ENCODE measurements around the gene PTH1R.

The PTH1R gene

DNA sequence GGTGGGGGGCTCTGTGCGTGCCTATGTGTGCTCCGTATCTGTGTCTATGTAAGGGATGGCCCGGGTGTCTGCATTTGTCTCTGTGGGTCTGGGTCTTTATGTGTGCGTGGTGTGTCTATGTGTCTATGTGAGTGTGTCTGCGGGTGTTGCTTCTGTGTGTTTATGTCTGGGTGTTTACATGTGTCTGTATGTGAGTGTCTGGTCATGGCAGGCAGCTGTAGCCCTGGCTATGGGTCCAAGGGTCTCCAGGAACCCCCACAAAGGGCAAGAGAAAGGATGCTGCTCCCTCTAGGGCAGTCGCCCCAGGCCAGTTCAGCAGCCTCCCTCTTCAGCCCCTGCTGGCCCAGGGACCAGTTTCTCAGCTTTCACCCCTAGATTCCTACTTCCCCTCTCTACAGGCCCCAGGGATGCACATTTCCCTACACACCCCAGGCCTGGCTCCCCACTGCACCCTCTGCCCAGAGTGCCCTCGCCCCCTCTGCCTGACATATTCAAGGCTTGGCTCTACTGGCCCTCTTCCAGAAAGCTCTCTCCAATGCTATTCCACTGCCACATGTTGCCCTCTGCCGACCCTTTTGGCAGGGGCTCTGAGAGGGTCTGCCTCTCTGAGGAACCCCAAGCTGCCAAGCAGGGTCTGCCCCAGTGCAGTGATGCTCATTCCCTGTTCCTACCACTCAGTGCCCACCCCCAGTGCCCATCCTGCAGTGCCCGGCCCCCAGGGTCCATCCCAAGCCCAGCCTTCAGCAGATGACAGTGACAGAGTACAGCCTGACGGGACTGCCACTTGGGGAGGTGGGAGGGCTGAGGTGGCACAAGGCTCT is 13.2 kb upstream of the PTH1R start:
- DNase-seq (ENCODE audit: low spot score), result no peak

DNA sequence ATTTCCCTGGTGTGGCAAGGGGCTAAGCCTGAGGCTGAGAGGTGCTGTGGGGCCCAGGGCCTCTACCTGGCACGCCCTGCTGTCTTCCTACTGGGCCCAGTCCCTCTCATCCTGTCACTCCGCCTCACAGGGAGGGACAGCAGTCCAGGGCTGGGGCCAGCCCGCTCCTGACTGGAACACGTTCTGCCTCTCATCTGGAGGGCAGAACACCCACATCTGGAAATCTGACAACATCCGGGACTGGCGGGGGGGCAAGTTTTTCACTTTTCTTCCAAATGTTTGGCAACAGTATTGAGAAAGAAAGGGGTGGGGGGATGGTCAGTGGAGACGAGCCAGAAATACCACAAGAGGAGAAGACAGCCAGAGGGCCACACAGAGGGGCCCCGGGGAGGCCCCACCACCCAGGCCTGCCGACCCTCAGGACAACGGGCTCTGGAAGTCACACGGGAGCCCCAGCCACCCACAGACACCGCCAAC is 12.5 kb upstream of the PTH1R start:
- DNase-seq (ENCODE audit: low spot score), result no peak

DNA sequence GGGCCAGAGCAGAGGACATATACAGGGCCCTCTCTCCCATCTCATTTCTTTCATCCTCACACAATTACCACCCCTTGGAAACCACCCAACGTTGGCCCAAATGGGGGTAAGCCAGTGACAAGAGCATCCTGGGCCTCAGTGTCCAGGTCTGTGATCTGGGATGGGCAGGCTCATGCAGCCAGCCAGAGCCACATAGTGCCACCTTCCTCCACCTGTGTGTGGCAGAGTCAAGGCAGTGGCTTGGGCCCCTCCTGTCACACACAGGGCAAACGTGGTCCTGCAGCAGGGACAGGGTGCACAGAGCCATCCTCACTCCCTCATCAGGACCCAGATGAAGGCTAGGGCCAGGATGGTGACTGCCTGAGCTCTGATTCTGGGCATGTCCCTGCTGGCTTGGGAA is 12.0 kb upstream of the PTH1R start:
- DNase-seq (ENCODE audit: low spot score), result no peak

DNA sequence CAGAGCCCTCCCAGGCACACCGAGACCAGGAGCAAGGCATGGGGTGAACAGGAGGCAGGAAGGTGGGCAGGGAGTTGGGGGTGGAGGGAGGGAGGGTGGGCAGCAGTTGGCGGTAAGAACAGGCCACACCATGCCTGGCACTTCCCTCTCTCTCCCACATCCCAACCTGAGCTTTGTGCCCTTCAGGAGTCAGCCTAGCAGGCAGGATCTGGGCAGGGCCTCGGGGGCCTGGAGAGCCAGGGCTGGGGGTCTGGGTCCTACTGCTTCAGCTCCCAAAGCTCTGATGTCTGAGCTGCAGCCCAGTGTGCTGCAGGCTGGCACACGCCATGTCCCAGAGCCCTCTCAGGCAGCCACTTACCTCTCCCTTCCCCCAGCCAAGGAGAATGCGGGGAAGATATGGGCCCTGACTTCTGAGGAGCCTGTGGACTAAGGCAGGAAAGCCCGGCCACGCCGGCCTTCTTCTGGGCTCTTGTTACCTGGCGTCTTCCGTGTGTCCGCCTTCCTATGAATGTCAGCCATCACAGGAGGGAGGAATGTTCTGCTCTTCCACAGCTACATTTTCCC is 11.4 kb upstream of the PTH1R start:
- no peak for DNase-seq (ENCODE audit: low spot score)

DNA sequence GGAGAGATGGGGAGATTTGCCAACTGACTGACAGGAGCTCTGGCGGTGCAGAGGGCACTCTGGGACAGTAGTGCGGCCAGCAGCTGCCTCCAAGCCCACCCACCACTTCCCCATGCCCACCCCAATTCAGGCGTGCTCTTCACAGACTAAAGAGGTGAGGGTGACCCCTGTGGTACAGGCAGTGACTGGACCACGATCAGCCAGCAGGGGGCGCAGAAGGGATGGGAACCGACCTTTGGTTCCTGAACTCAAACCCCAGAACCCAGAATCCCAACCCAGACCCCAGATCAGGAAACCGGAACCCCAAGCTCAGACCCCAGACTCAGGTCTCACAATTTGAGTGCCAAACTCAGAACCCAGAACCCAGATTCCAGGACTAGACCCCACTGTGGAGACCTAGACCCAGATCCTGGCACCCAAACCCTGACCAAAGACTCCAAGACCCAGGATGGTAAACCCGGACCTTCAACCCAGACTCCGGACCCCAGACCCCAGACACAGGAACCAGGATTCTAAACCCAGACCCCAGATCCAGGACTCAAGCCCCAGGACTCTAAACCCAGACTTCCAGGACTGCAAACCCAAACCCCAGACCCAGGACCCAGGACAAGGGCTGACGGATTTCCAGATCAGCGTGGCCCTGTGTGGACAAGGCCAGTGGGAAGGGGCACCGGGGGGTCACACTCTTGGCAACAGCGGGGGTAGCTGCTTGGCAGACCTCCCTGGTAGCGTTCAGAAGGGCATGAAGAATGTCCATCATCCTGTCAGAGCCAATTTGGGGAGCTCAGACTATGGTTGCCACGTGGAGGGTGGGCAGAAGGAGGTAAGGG is 10.6 kb upstream of the PTH1R start:
- peak; percentile 45 for DNase-seq (ENCODE audit: low spot score)

DNA sequence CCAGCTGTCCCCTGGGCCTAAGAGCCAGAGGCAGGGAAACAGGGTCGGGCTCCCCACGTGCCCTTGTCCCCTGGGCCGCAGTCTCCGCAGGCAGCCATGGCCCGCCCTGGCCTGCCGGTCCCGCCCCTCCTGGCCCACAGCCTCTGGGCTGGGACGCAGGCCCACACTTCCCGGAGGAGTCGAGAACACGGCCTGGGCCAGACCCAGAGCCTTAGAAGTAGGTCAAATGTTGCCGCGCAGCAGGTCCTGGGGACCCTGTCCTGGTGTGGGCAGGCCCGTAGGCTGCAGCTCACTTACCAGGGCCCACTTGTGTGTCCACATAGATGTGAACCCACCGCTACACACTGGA is 10.0 kb upstream of the PTH1R start:
- no peak for DNase-seq (ENCODE audit: low spot score)

DNA sequence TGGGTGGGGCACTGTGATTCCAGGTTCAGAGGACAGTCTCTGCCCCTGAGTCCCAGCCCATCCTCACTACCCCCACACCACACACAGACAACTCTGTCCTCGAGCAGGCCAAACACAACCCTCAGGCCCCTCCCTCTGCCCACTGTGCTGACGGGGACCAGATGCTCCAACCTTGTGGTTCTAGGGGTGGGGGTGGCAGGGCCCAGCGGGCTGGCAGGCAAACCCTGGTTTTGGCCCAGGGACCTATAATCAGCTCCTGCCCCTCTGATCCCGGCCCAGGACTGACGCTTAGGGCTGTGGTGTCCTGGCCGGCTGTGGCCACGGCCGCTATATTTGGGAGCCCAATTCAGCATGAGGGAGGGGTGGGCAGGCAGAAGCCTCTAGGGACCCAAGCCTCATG is 9.2 kb upstream of the PTH1R start:
- no peak for DNase-seq (ENCODE audit: low spot score)

DNA sequence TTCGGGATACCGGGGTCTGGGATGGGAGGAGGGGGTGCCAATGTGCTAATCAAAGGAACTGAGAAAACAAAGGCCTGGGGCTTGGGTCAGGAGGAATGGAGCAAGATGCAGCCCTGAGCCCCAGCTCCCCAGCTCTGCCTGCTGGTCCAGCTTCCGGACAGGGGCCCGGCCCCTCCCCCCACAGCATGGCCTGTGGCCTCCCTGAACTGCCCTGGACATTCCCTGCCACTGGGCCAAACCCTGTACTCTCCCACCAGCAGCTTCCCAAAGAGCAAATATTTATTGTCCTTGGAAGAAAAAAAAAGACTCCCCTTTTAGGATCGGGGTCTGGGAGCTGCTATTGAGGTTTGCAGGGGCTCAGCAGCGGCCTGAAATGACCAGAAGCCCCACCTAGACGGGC is 8.6 kb upstream of the PTH1R start:
- DNase-seq (ENCODE audit: low spot score), result no peak

DNA sequence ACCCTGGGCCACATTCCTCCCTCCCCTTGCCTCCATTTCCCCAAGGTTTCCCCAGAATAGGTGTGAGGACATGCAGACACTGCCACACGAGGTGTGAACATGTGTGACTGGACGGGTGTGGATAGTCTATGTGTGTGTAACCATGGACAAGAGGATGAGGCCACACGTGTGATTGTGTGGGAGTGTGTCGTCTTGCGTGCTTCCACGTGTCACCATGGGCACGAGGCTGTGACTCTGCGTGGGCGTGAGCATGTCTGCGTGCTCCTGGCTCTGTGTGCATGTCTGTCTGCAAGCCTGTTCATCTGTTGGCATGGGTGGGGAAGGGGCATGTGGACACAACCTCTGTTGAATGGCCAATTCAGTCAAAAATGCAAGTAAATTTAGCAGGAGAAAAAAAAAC is 8.1 kb upstream of the PTH1R start:
- DNase-seq (ENCODE audit: low spot score), result no peak

DNA sequence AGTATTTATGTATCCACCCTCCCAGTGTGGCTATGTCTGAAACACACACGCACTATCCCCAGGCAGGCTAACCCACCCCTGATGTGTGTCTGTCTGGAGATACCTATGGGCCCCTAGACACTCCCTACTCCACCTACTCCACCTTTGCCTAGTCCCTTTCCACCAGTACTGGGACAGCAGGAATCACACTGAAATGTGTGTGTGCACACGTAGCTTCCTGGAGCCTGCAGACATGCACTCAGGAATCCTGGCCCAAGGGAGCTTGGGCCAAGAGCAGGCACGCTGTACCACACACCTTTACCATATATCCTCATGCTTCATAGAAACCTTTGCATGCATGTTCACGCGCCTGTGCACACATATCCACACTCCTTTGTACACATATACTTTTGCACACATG is 6.9 kb upstream of the PTH1R start:
- no peak for DNase-seq (ENCODE audit: low spot score)

DNA sequence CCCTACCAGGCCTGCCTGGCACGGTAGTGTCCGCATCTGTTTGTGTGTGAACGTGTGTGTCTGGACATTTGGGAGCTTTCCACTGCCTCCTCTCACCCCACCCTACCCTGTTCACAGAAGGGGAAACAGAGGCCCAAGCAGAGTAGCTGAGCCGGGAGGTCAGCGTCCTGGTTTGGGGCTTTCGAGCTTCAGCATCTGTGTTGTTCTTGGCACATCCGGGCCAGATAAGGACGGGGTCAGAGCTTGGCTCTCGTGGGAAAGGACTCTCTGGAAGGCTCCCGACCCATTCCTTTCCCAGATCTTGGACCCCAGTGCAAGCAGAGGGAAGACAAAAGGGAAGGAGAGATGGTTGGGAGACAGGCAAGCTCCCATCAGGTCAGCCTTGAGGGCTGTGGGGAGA is 6.3 kb upstream of the PTH1R start:
- DNase-seq (ENCODE audit: low spot score), result no peak

DNA sequence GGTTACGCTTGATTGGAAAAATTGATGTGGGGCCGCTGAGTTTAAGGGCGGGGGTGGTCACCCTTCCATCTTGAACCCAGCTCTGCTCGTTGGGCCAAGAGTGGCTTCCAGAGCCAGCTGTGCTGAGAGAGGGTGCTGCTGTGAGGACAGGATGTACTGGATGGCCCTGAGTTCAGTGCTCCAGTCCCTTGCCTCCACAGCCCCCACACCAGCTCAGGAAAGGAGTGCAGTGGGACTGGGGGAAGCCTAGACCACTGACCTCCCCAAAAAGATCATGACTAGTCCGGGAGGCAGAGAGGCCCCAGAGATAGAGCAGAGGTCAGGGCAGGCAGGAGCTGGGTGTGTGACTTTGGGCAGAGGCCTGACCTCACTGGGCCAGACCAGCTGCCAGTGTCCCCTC is 4.0 kb upstream of the PTH1R start:
- no peak for DNase-seq (ENCODE audit: low spot score)

DNA sequence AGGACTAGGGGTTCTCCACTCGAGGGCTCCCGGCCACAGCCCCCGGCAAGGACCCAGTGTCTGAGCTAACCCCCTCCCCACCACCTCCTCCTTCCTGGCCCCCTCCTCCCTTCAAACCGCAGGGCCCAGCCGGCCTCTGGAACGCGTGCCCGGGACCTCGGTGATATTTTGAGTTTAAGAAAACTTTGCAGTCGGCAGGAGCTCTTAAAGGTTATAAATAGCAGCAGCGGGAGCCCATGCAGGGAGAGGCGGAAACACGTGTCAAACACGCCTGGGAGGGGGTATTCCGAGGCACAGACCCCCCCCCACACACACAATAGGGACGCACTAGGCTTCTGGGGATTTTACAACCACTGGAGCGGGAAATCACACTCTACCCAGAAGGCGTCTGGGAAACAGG is 3.1 kb upstream of the PTH1R start:
- DNase-seq (ENCODE audit: low spot score), result no peak

DNA sequence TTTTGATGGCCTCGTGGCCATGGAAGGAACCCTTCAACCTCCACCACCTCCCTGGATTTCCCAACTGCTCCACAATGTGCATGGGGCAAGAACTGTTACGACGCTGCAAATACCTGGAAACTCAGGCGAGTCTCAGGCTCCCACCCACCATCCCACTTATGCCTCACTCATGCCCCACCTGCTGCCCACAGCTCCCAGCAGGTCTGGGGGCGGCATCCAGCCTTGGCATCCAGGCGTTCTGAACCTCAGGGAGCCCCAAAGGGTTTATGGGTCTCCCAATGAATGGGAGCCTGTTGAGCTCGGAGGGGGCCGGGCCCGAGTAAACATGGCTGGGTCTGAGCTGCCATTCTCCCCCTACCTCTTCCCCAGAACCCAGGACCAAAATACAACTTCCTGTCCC is 2.0 kb upstream of the PTH1R start:
- DNase-seq (ENCODE audit: low spot score), result no peak

DNA sequence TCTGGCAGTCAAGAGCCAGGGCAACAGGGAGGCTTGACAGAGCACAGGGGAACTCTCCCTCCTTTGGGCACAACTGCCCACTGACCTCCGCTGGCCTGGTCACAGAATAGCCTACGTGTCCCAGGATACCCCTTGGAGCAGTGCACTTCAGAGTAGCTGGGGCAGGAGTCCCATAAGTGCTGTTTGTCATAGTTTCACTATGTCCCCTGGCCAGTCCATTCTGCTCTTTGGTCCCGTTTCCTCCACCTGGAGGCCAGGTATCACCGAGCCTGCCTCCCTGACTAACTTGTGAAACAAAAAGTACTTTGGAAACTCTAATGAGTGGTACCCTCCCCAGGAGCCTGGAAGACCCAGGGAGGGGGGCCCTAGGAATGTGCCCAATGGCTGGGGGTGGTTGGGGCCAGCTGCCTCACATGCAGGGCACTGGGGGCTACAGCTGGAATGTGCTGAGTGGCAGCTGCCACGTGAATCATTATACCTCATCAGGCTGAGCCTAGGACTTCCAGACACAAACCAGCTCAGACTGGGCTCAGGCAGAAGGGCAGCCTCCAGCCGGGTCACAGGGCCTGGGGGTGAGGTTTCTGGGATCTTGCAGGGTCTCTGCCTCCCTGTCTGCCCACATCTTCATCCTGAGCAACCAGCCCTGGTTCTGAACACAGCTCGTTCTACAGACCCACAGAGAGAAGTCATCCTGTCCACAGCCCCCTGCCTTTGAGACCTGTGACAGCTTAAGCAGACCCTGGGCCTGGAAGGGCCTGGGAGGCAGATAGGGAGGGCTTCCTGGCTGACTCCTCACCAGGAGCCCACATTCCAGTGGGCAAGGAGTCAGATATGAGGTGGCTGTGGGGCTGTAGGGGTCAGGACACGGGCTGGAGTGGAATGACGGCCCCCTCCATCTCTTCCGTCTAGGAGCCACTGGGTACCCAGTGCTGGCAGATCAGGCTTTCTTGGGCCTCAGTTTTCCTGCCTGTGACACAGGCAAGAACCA is 914 bp upstream of the PTH1R start:
- peak; percentile 86 for DNase-seq (ENCODE audit: low spot score)

DNA sequence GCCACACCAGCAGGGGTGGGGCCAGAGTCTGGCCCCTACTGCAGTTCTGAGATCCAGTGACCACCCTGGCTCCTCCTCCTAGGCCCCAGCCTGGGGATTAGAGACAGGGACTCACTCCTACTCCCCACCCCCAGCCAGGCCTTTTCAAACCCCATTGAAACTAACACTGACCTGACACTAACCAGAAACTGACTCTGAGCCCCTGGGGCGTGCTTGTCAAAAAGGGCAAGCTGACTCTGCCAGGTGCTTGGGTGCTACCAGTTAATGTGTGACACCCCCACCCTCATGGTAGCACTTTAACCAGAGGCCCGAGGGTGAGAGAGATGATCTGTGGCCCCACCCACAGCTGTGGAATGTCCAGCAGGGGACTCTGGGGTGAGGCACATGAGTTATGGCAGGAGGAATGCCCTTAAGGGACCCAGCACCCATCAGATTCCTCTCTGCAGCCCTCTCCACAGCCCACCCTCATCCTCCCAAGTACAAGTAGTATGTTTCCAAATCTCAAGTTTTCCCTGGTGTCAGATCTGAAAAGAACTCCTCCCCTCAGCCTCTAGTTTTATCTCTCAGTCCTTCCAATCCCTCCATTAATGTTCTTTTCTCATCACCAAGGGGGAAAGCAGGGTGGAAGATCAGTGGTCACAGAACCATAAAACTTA is 1.4 kb downstream of the PTH1R start:
- DNase-seq (ENCODE audit: low spot score), result peak; percentile 95

DNA sequence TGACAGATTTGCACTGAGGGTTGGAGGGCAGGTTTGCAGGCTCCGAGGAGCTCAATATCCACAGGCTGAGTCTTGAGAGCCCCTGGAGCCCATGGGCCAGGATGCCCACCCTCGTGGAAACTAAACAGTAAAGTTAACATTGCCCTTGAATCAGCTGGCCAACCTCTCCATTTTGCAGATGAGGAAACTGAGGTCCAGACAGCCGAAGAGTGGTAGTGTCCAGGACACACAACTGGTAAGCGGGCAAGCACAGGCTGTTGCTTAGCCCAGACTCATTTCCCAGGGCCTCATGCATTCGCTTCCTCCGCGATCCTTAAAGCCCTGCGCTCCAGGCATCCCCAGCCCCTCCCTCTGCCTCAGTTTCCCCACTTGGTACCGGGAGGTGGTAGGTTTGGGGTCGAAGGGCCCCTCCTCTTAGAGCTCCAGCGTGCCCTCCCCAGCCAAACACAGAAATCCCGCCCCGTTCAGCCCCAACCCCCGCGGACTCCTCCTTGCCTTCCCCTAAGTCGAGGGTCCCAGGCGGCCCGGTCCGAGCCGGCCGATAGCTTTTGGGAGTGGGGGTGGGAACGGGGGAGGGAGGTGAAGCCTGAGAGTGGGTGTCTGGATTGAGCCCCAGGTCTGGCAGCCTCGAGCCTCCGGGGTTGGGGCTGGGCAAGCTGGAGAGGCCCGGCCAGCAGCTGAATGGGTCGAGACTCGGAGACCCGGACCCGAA is 3.5 kb downstream of the PTH1R start:
- DNase-seq (ENCODE audit: low spot score), result no peak

DNA sequence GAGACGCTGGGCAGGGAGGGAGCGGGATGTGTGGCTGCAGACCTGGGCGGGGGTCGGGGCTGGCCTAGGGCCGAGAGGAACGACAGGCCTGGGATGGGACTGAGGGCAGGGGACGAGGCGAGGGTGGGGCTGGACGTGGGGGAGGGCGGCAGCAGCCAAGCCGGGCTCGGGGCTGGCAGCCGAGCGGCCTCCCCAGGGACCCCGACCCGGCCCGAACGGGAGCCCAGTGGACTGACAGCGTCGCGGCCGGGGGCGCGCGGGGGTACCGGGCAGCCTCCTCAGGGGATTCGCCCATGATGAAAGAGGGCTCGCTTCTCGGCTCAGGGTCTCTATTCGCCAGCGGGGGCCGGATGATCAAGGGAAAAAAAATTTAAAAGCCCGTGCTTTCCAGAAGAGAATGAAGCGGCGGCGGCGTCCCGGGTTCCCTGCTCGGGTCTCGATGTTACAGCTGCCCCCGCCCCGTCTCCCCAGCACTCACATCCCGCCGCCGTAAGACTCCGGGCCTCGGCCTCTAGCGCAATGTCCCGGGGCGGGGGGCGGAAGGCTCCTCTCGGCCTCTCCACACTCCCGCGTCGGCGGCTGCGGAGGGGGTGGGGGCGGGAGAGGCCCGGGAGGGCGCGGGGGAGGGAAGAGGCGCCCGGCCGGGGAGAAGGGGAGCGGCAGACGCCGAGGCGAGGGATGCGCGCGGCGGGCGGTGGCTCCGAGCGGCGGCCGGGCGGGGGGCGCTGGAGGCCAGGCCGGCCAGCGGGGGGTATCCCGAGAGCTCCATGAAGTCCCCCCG is 4.3 kb downstream of the PTH1R start:
- peak; percentile 32 for DNase-seq (ENCODE audit: low spot score)

DNA sequence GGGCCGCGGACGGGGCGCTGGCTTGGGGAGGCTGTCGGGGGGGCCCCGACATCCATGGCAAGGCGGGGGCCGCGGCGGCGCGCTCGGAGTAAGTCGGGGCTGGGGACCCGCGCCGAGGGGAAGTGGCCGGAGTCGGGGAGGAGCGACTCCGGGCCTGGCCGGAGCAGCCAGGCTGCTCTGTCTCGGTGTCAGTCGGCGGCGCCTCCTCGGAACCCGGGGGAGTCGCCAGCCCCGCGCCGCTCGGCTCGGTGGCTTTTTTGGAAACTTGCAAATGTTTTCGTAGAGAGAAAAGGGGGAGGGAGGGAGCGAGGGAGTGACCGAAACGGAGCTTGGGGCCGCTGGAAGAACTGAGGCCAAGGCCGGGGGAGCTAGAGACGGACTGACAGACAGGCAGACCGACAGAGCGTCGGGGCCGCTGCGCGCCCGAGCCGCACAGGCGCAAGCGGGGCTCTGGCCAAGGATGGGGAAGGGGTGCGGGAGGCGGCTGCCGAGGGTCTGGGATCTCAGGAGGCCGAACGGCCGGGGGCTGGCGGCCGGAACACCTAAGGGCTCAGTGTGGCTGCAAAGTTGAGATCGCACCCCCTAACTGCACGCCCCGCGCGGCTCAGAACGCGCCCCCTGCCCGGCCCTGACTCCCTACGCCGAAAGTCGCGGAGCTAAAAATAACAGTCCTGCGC is 5.0 kb downstream of the PTH1R start:
- DNase-seq (ENCODE audit: low spot score), result peak; percentile 43
